GM12878 (cell line): ENCODE measurements around the gene MGMT. TPM values are rescaled to one million over a fixed set of nuclear protein-coding genes. Genes with fewer than 3 reads are reported as not detected.

ENCODE experiments used
- ATAC-seq: fragments of 200-7000 bp; cut with Tn5 transposase; 3 replicates; pipeline ENCODE4 v1.9.1; 2020; ENCODE audit warnings: mild to moderate bottlenecking, moderate library complexity
- BruUV-seq: library from RNA; stranded (reverse); fragments of 400-500 nt; replicated peaks from 2 replicates; lab custom pipeline; 2021; lab: Mats Ljungman, UMichigan
- CTCF ChIA-PET: fragments of 300-600 bp; sonication (Branson Sonifier 250); formaldehyde crosslinking; extraction: SDS; loops from one replicate; lab custom pipeline; 2021; ENCODE audit warnings: inconsistent platforms; lab: Yijun Ruan, JAX
- POLR2A ChIA-PET: fragments of 350-600 bp; formaldehyde crosslinking; extraction: SDS; loops from one replicate; lab custom pipeline; 2021; ENCODE audit warnings: inconsistent platforms; lab: Charles Lee
- RAD21 ChIA-PET: fragments of 300-600 bp; sonication (Branson Sonifier 250); formaldehyde crosslinking; loops from one replicate; lab custom pipeline; 2023; ENCODE audit warnings: antibody characterized with exemption; ENCODE audit not compliant: unreplicated experiment; lab: Charles Lee
- SMC1A ChIA-PET: fragments of 300-600 bp; sonication (Branson Sonifier 250); formaldehyde crosslinking; loops from one replicate; lab custom pipeline; 2023; ENCODE audit not compliant: unreplicated experiment, uncharacterized antibody; lab: Charles Lee
- DNase-seq: peaks from one replicate; pipeline ENCODE4 v3.0.0-alpha.2; 2011; ENCODE audit warnings: low read depth, low spot score
- FAIRE-seq: peaks from 3 replicates; lab custom pipeline; 2011; peaks lifted over from hg19 to GRCh38; lab: Jason Lieb, UNC
- H2AFZ ChIP-seq: 2 replicates; pipeline ENCODE4 v1.6.0; 2011; ENCODE audit warnings: low read depth, low read length, control low read depth; ENCODE audit not compliant: control insufficient read depth
- H3K27ac ChIP-seq: 2 replicates; pipeline ENCODE4 v1.5.1; 2011; ENCODE audit warnings: control low read depth; ENCODE audit not compliant: control insufficient read depth, insufficient read depth
- H3K27me3 ChIP-seq, 2 experiments: replicated peaks in 1 of 2; 2 replicates each; pipeline versions ENCODE4 v1.6.0 to v1.6.1; 2011; ENCODE audit warnings: low read length in 1 of 2; ENCODE audit not compliant: control insufficient read depth in 2 of 2, insufficient read depth in 2 of 2
- H3K36me3 ChIP-seq, 2 experiments: 2 replicates each; pipeline ENCODE4 v1.5.1; 2011; ENCODE audit warnings: low read length in 1 of 2; ENCODE audit not compliant: control insufficient read depth in 2 of 2, insufficient read depth in 2 of 2
- H3K4me1 ChIP-seq: 2 replicates; pipeline ENCODE4 v1.6.1; 2011; ENCODE audit warnings: mild to moderate bottlenecking, low read length, moderate library complexity, mixed read lengths; ENCODE audit not compliant: control insufficient read depth, insufficient read depth
- H3K4me2 ChIP-seq: 2 replicates; pipeline ENCODE4 v1.6.0; 2011; ENCODE audit warnings: control low read depth; ENCODE audit not compliant: control insufficient read depth, insufficient read depth
- H3K4me3 ChIP-seq: fragments of 200-600 bp; sonication (generic); 2 replicates; pipeline ENCODE4 v1.5.1; 2016
- H3K79me2 ChIP-seq: 2 replicates; pipeline ENCODE4 v1.6.0; 2011; ENCODE audit warnings: low read length; ENCODE audit not compliant: control insufficient read depth, insufficient read depth
- H3K9ac ChIP-seq: 2 replicates; pipeline ENCODE4 v1.8.0; 2011; ENCODE audit warnings: low read length, control low read depth, mixed read lengths; ENCODE audit not compliant: control insufficient read depth, insufficient read depth
- H3K9me3 ChIP-seq: replicated peaks from 3 replicates; pipeline ENCODE4 v1.5.1; 2011; ENCODE audit warnings: mild to moderate bottlenecking, low read length; ENCODE audit not compliant: control insufficient read depth, insufficient read depth
- H4K20me1 ChIP-seq: 2 replicates; pipeline ENCODE4 v1.6.0; 2011; ENCODE audit not compliant: control insufficient read depth, insufficient read depth
- EGR1 ChIP-seq, 2 experiments: IDR thresholded peaks; 1 replicate in 1 of 2; 2 replicates in 1 of 2; pipeline ENCODE4 v1.6.1; 2011 to 2012; ENCODE audit warnings: low read depth in 2 of 2, low read length in 2 of 2, borderline replicate concordance in 1 of 2, mild to moderate bottlenecking in 1 of 2, moderate library complexity in 1 of 2
- HDAC6 ChIP-seq: fragments of 200-600 bp; sonication (generic); IDR thresholded peaks from one replicate; pipeline ENCODE4 v1.8.0; 2017; ENCODE audit warnings: antibody characterized with exemption; ENCODE audit not compliant: unreplicated experiment
- IRF4 ChIP-seq: IDR thresholded peaks from 2 replicates; pipeline ENCODE4 v1.6.1; 2011; ENCODE audit warnings: low read depth, low read length
- KDM1A ChIP-seq: fragments of 200-600 bp; sonication (generic); IDR thresholded peaks from 2 replicates; pipeline ENCODE4 v1.6.1; 2016; ENCODE audit warnings: borderline replicate concordance
- LARP7 ChIP-seq: fragments of 450-650 bp; IDR thresholded peaks from 2 replicates; pipeline ENCODE4 v1.6.1; 2017; ENCODE audit warnings: mild to moderate bottlenecking
- POLR2A ChIP-seq: IDR thresholded peaks from 2 replicates; pipeline ENCODE4 v1.6.1; 2011; ENCODE audit warnings: low read depth, mild to moderate bottlenecking, low read length
- POLR2AphosphoS2 ChIP-seq: IDR thresholded peaks from 2 replicates; pipeline ENCODE4 v1.6.1; 2011; ENCODE audit warnings: low read depth, mild to moderate bottlenecking, low read length, improper control_type of control experiment, moderate library complexity
- SIX5 ChIP-seq: IDR thresholded peaks from 2 replicates; pipeline ENCODE4 v1.6.1; 2011; ENCODE audit warnings: mild to moderate bottlenecking, low read depth, low read length, moderate library complexity; ENCODE audit not compliant: severe bottlenecking
- SMAD5 ChIP-seq: IDR thresholded peaks from 2 replicates; pipeline ENCODE4 v1.6.1; 2016; ENCODE audit warnings: antibody characterized with exemption, low read depth
- SREBF1 ChIP-seq: IDR thresholded peaks from 2 replicates; pipeline ENCODE4 v1.6.1; 2012; ENCODE audit warnings: mild to moderate bottlenecking, low read length
- TAF1 ChIP-seq: IDR thresholded peaks from 2 replicates; pipeline ENCODE4 v1.6.1; 2011; ENCODE audit warnings: mild to moderate bottlenecking, low read depth, low read length, borderline replicate concordance
- YY1 ChIP-seq: IDR thresholded peaks from 2 replicates; pipeline ENCODE4 v1.6.1; 2011; ENCODE audit warnings: low read depth, mild to moderate bottlenecking, low read length
- ZNF274 ChIP-seq: IDR thresholded peaks from one replicate; pipeline ENCODE4 v1.8.0; 2011; ENCODE audit not compliant: insufficient read length, insufficient read depth
- WGBS: methylation state at CpG from one replicate; pipeline ENCODE4 v1.1.6; 2016; ENCODE audit warnings: low lambda C conversion rate; ENCODE audit not compliant: insufficient replicate concordance, insufficient coverage; ENCODE audit errors: missing lambda C conversion rate; 5-methylcytosine and 5-hydroxymethylcytosine counted together
- in situ Hi-C: fragments of 300-500 bp; cut with MboI; formaldehyde crosslinking; loops from 9 replicates; pipeline ENCODE4 v1.14.3; 2018; ENCODE audit warnings: mixed read lengths
- intact Hi-C: fragments of 100-400 bp; cut with micrococcal nuclease; formaldehyde crosslinking; loops from one replicate; pipeline ENCODE4 v1.14.2; 2022; ENCODE audit not compliant: unreplicated experiment
- polyA plus RNA-seq, 11 experiments: library from polyadenylated mRNA; depleted of rRNA in 4 of 11; unstranded in 6 of 11; stranded (reverse) in 5 of 11; fragments of >200 nt; fragmentation: Nextera tagmentation in 4 of 11; fragmentation: Illumina TruSeq in 1 of 11; extraction: Ambion mirVana in 4 of 11; extraction: Trizol in 1 of 11; gene quantifications; 1 replicate in 1 of 11; 2 replicates in 10 of 11; pipeline versions ENCODE4 v1.2.1 to v1.2.3, GENCODE V29; 2011 to 2016; ENCODE audit warnings: inconsistent platforms in 2 of 11, missing spikeins in 2 of 11, low read depth in 1 of 11
- total RNA-seq, 4 experiments: library from RNA; depleted of rRNA in 3 of 4; stranded (reverse); fragments of >200 nt in 3 of 4; fragmentation: Illumina TruSeq in 1 of 4; extraction: Trizol in 1 of 4; gene quantifications; 2 replicates each; pipeline versions ENCODE4 v1.2.1 to v1.2.3, GENCODE V29; 2013 to 2021
- TF ChIP-seq, protein P1 (sequence below): IDR thresholded peaks from 2 replicates; pipeline ENCODE4 v1.6.1; 2012; ENCODE audit warnings: low read depth, low read length, improper control_type of control experiment
- TF ChIP-seq, protein P2 (sequence below): IDR thresholded peaks from 2 replicates; pipeline ENCODE4 v1.6.1; 2011; ENCODE audit warnings: borderline replicate concordance, low read depth, mild to moderate bottlenecking, moderate library complexity, mixed read lengths, low read length; ENCODE audit not compliant: insufficient read depth; ENCODE audit errors: extremely low read length
- TF ChIP-seq, protein P3 (sequence below): fragments of 450-650 bp; IDR thresholded peaks from 2 replicates; pipeline ENCODE4 v1.6.1; 2016; ENCODE audit warnings: mild to moderate bottlenecking
- TF ChIP-seq, protein P4 (sequence below): fragments of 150-350 bp; IDR thresholded peaks from 2 replicates; pipeline ENCODE4 v1.6.1; 2016; ENCODE audit warnings: low read depth, low read length
- TF ChIP-seq, protein P5 (sequence below): IDR thresholded peaks from 2 replicates; pipeline ENCODE4 v1.6.1; 2011; ENCODE audit warnings: low read depth, low read length, improper control_type of control experiment, borderline replicate concordance

The MGMT gene
- total and polyA plus RNA-seq, 10 of the 15 experiments (the other 5 are each of a cell fraction or from before 2014, with no cell fraction given), result 0.16 to 24.2 (median 13.3) TPM

DNA sequence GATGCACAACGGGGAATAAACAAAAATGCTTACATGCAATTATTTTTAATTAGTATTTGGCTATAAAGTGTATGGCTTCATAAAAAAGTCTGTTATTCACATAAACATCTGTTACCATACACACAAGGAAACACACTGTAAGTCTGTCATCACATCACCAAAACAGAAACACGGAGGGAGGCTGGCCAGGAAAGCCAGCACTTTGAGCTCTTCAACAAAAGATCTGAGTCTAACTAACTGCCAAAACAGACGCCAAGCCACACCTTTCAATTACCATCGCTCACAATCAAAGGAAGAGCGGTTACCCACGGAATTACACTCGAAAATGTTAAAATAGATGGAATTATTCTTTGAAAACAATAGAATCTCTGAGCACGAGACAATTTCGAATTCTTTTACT lies 49.2 kb upstream of the MGMT start:
- H3K36me3 ChIP-seq, result no peaks in the 10 kb centered on the region
- H3K9me3 ChIP-seq, result no peaks in the 10 kb centered on the region
- ChIA-PET POLR2A (no interaction called here), SMC1A (no interaction called here), CTCF (no interaction called here)
- in situ Hi-C loops (no loop called here), intact Hi-C loops (no loop called here)
- H3K4me3 ChIP-seq, result no peak overlapping the region
- no peak overlapping the region for H2AFZ ChIP-seq
- no peaks in the 10 kb centered on the region for H3K79me2 ChIP-seq
- ATAC-seq, result no peak
- no TSS peak for BruUV-seq
- H3K9ac ChIP-seq, result no peak overlapping the region
- H3K27me3 ChIP-seq, result no peaks in the 10 kb centered on the region
- TF ChIP-seq LARP7 (no peak), POLR2AphosphoS2 (no peak), EGR1 (IDR thresholded peaks at IDR 0.05; ENCODE audit: borderline replicate concordance in 1 of 2, low read depth in 2 of 2, low read length in 2 of 2) (no peak), KDM1A (no peak), SREBF1 (no peak), ZNF274 (no peak), YY1 (no peak), HDAC6 (no peak), SMAD5 (no peak), POLR2A (no peak), SIX5 (no peak), TAF1 (no peak), IRF4 (no peak)
- TF ChIP-seq, protein P1, sequence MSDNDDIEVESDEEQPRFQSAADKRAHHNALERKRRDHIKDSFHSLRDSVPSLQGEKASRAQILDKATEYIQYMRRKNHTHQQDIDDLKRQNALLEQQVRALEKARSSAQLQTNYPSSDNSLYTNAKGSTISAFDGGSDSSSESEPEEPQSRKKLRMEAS, result no peak
- TF ChIP-seq, protein P2, sequence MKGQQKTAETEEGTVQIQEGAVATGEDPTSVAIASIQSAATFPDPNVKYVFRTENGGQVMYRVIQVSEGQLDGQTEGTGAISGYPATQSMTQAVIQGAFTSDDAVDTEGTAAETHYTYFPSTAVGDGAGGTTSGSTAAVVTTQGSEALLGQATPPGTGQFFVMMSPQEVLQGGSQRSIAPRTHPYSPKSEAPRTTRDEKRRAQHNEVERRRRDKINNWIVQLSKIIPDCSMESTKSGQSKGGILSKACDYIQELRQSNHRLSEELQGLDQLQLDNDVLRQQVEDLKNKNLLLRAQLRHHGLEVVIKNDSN, result no peak
- TF ChIP-seq, protein P3, sequence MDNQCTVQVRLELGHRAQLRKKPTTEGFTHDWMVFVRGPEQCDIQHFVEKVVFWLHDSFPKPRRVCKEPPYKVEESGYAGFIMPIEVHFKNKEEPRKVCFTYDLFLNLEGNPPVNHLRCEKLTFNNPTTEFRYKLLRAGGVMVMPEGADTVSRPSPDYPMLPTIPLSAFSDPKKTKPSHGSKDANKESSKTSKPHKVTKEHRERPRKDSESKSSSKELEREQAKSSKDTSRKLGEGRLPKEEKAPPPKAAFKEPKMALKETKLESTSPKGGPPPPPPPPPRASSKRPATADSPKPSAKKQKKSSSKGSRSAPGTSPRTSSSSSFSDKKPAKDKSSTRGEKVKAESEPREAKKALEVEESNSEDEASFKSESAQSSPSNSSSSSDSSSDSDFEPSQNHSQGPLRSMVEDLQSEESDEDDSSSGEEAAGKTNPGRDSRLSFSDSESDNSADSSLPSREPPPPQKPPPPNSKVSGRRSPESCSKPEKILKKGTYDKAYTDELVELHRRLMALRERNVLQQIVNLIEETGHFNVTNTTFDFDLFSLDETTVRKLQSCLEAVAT, result no peak
- TF ChIP-seq, protein P4, sequence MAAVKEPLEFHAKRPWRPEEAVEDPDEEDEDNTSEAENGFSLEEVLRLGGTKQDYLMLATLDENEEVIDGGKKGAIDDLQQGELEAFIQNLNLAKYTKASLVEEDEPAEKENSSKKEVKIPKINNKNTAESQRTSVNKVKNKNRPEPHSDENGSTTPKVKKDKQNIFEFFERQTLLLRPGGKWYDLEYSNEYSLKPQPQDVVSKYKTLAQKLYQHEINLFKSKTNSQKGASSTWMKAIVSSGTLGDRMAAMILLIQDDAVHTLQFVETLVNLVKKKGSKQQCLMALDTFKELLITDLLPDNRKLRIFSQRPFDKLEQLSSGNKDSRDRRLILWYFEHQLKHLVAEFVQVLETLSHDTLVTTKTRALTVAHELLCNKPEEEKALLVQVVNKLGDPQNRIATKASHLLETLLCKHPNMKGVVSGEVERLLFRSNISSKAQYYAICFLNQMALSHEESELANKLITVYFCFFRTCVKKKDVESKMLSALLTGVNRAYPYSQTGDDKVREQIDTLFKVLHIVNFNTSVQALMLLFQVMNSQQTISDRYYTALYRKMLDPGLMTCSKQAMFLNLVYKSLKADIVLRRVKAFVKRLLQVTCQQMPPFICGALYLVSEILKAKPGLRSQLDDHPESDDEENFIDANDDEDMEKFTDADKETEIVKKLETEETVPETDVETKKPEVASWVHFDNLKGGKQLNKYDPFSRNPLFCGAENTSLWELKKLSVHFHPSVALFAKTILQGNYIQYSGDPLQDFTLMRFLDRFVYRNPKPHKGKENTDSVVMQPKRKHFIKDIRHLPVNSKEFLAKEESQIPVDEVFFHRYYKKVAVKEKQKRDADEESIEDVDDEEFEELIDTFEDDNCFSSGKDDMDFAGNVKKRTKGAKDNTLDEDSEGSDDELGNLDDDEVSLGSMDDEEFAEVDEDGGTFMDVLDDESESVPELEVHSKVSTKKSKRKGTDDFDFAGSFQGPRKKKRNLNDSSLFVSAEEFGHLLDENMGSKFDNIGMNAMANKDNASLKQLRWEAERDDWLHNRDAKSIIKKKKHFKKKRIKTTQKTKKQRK, result no peak
- TF ChIP-seq, protein P5, sequence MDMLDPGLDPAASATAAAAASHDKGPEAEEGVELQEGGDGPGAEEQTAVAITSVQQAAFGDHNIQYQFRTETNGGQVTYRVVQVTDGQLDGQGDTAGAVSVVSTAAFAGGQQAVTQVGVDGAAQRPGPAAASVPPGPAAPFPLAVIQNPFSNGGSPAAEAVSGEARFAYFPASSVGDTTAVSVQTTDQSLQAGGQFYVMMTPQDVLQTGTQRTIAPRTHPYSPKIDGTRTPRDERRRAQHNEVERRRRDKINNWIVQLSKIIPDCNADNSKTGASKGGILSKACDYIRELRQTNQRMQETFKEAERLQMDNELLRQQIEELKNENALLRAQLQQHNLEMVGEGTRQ, result no peak
- TF ChIP-seq, all 136 proteins: peak for 0
- RAD21 ChIA-PET, result no interaction called here
- 43% methylated on average over 9 of the region's 9 CpGs for WGBS
- Histone ChIP-seq H3K4me1 (no peaks in the 10 kb centered on the region), H3K4me2 (no peak overlapping the region), H4K20me1 (no peaks in the 10 kb centered on the region), H3K27ac (no peak overlapping the region)
- DNase-seq, result no peak
- no peak for FAIRE-seq
